Measurements from ENCODE around the gene IKZF1.

The IKZF1 gene

GRCh38 chr7:50412973-50413372 lies 108.5 kb downstream of the IKZF1 start:
- no peak for DNase-seq (ENCODE audit: low read depth)

GRCh38 chr7:50413561-50413960 lies 109.0 kb downstream of the IKZF1 start:
- DNase-seq (ENCODE audit: low read depth) = no peak

DNA sequence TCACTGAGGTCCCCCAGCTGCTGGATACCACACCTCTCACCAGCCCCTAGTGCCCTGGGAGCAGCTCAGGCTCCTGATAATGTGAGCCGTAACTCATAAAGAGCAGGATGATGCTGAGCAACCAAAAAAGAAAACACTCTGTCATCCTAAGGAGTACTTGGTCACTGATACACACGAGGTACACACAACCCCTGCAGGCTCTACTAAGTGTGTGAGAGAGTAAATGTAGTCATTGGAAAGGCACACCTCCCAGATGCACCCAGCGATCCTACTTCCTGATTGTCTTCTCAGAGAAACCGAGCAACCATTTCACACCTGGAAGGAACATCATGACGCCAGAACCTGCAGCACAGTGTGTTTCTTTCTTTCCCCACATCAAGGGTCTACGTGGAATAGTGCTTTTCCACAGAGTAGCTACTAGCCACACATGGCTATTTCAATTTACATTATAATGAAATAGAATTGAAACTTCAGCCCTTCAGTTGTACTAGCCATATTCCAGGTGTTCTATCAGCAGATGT lies 111.4 kb downstream of the IKZF1 start:
- no peak for DNase-seq (ENCODE audit: low read depth)

DNA sequence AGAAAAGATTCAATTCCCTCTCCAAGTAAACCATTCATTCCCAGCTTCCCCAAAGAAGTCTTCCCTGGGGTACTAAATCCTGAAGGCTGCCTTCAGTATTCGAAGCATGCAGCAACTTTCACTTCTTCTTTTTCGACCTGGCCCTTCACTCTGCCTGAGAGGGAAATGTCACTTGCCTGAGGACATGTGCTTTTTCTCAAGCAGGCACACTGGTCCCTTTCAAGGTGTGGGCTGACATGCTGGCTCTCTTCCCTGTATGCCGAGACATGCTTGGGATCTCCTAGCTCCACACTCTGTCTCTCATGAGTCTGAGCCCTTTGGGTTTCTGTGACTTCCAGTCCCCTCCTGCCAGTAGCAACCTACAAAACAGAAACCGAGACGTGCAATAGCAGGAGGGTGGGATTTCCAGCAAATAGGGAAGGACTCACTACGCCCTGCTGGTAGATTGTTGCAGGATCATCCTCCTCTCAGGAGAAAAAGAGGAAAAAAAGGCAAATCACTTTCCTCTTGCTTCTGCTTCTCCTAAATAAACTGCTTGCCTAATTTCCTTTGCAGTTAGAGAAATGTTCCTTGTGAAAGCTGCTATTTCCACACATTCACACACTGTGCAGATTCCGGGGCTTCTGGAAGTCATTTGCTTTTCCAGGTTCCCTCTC lies 112.1 kb downstream of the IKZF1 start:
- DNase-seq (ENCODE audit: low read depth) = no peak

DNA sequence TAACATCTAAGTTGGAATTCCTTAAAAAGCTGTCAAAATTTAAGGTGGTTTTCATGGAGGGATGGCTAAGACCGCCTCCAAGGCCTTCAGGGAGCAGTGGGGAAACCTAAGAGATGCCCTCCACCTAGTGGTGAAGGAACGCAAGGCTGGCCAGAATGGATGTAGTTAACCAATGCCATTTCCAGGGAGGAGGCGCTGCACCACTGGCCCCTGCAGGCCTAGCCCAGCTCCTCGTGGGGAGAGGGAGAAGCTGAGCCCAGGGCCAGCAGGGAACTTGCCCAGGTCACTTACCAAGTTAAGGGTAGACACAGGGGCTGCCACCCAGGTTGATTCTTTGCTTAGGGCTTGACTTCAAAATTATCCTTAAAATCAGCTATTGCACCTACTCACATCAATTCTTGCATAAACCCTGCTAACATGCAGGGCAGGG lies 113.6 kb downstream of the IKZF1 start:
- DNase-seq (ENCODE audit: low read depth) = peak; percentile 66

- no peak for DNase-seq (ENCODE audit: low read depth)
Measured at GRCh38 chr7:50418526-50419290, 114.2 kb downstream of the IKZF1 start.

- no peak for DNase-seq (ENCODE audit: low read depth)
Measured at GRCh38 chr7:50421043-50421442, 116.5 kb downstream of the IKZF1 start.

DNA sequence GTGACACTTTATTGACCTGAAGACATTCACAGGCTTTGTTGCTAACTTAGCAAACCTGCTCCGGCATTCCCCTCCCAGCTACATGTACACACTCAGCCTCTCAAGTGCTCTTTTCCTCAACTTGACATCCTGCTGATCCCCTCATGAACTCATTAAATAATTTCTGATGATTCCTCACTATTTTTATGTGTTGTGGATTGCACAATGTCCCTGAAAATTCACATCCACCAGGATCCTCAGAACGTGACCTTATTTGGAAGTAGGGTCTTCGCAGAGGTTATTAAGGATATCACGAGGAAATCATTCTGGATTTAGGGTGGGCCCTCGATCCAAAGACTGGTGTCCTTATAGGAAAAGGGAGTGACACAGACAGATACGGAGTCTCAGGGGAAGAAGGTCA lies 118.3 kb downstream of the IKZF1 start:
- DNase-seq (ENCODE audit: low read depth) = no peak

- no peak for DNase-seq (ENCODE audit: low read depth)
Measured at GRCh38 chr7:50423860-50424259, 119.3 kb downstream of the IKZF1 start.

- DNase-seq (ENCODE audit: low read depth) = no peak
Measured at GRCh38 chr7:50425318-50425717, 120.8 kb downstream of the IKZF1 start.

- DNase-seq (ENCODE audit: low read depth) = no peak
Measured at GRCh38 chr7:50426280-50427045, 121.9 kb downstream of the IKZF1 start.

GRCh38 chr7:50427518-50427917 lies 123.0 kb downstream of the IKZF1 start:
- no peak for DNase-seq (ENCODE audit: low read depth)

- DNase-seq (ENCODE audit: low read depth) = no peak
Measured at GRCh38 chr7:50428911-50429310, 124.4 kb downstream of the IKZF1 start.

- DNase-seq (ENCODE audit: low read depth) = no peak
Measured at GRCh38 chr7:50431316-50431715, 126.8 kb downstream of the IKZF1 start.

DNA sequence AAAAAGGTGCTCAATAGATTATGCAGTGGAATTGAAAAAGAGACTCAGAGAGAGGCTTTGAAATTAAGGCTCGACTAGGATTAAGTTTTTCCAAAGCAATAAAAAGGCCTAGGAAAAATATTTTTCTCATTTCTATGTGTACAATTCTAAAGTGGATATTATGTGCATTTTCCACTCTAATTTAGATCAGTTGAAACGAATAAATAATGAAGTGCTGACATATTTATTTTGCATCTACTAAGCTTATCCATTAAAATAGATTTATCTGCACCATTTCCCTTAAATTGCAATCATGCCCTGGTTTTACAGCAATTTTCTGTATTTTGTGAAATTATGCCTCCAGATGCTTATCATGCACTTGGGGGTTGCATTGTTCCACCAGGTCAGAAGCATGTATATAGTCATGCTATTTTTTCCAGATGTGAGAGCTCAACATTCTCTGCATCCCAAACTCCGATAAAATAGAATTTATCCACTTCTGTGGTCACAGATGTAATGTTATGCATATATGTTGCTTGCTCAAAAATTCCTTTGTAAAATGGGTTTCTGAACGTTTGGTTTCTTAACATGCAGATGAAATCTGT lies 127.3 kb downstream of the IKZF1 start:
- no peak for DNase-seq (ENCODE audit: low read depth)

DNA sequence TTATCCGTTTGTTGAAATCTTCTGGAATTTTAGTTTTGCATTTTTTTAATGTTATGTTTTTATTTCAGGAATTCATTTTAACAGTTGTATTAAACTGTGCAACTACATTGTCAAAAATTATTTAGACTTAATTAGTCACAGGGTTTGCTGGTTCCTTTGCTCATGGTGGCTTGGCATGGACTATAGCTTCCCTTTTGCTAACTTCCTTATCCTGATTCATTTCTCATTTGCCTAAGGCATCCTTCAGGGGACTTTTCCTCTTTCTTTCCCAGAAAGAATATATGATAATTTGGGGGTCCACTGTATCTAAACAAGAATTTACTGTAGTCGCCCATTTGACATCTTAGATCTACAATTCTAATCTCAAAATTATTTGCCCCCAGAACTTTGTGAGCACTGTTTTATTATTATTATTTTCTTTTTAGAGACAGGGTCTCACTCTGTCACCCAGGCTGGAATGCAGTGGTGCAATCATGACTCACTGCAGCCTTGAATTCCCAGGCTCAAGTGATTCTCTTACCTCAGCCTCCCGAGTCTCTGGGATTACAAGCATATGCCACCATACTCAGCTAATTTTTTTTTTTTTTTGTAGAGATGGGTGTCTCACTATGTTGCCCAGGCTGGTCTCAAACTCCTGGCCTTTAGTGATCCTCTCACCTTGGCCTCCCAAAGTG lies 131.8 kb downstream of the IKZF1 start:
- peak; percentile 10 for DNase-seq (ENCODE audit: low read depth)

DNA sequence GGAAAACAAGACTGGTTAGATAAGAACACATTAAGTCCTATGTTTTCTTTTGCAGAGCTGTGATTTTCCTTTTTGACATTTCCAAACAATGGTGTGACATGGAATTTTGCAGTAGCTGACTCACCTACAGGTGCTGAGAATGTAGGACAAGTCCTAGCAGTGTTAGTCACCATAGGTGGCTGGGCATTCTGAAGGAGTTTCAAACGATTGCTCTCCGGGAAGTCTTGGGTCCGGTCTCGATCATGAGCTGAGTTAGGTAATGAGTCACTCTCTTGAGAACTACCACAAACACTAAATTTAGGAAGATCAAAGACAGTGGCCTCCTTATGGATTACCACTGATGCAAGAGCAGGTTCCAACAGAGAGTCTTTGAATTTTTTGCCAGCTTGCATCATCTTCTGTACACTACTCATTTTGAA lies 142.0 kb downstream of the IKZF1 start:
- DNase-seq (ENCODE audit: low read depth) = peak; percentile 13

DNA sequence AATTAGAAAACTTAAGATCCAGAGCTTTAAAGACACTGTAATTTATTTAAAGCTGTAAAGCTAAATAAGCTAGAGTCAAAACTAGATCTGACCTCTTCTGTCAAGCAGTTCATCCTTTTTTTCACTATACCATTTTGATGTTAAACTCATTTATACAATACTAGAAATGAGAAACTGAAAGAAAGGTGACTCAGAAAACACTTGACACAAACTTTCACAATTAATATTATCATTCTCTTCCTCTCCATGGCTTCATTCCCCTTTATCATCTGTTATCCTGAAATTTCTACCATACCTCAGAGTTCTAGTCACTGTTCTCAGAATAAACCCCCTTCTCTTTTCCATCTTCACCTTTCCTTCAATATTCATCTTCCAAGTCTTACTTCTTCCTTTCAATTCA lies 144.3 kb downstream of the IKZF1 start:
- DNase-seq (ENCODE audit: low read depth) = no peak

DNA sequence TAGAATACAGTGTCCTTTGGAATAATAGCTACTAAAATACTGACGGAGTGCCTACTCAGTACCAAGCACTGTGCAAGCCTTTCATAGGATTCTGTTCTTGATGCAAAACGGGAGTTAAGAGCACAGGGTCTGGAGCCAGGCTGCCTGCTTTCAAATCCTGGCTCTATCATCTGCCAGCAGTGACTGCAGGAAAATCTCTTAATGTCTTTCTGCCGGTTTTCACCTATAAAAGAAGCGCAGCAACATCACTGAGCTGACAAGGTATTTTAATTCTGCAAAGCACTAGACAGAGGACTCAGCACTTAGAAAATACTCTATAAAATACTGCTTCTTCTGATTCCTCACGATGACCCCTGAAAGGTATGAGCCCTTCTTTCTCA lies 145.0 kb downstream of the IKZF1 start:
- DNase-seq (ENCODE audit: low read depth) = no peak

DNA sequence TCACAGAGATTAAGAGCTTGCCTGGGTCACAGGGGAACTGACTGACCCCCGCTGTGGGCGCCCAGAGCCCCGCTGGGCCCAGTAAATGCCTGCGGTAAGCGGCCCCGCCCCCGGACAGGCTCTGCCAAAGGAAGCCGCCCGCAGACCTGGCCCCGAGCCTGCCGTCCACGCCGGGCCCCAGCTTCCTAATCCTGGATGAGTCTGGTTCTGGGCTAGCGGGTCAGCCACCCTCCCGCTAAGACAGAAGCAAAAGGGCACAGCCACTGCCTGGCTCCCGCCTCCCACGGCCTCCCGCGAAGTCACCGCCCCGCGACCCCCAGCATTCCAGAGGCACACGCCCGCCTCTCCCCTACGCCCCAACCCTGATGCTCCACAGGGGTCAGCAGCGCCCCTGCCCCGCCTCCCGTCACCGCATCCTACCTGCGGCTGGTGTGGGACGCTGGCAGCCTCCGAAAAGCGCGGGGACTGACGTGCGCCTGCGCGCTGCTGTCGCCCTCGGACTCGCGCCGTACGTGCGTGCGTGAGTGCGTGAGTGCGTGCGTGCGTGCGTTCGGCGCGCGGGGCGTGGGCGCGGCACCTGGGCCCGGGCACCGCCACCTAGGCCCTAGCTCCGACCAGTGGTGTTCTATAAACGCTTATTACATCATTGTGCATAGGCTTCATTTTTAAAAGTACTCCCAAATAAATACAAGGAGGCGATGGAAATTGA lies 145.5 kb downstream of the IKZF1 start, which contains the start of gene FIGNL1:
Gene FIGNL1, minus strand, starts transcription at position 470 of the 709 bp plus-strand sequence. CDS start 3,063 bp downstream, outside the sequence.
- peak; percentile 51 for DNase-seq (ENCODE audit: low read depth)

GRCh38 chr7:50450590-50451032 lies 146.1 kb downstream of the IKZF1 start:
- DNase-seq (ENCODE audit: low read depth) = no peak

Measured in fibroblast of the conjunctiva (primary cell).